ENCODE data around the gene POLE. TPM values are rescaled to one million over a fixed set of nuclear protein-coding genes. Genes with fewer than 3 reads are reported as not detected.

The POLE gene
- total and polyA plus RNA-seq, 4 donors: 7.6 to 39.2 (median 19.7) TPM

GRCh38 chr12:132588821-132589669 is 98.1 kb downstream of the POLE start:
- Histone ChIP-seq H3K27ac (ENCODE audit: low read depth in 1 of 2, low read length in 2 of 2) (no peak overlapping the region), H3K36me3 (ENCODE audit: control insufficient read depth in 4 of 4, insufficient read depth in 3 of 4, low read depth in 1 of 4, low read length in 3 of 4) (no peaks in the 10 kb centered on the region), H3K27me3 (ENCODE audit: control insufficient read depth in 4 of 4, insufficient read depth in 4 of 4, low read length in 3 of 4) (no peaks in the 10 kb centered on the region), H3K4me3 (ENCODE audit: low read depth in 1 of 3, low read length in 3 of 3) (no peak overlapping the region), H3K4me1 (ENCODE audit: control insufficient read depth in 4 of 4, insufficient read depth in 4 of 4, low read length in 3 of 4) (peaks cover 0 to 6% (median 1%) of the 10 kb centered on the region in 4 donors), H3K9me3 (ENCODE audit: control insufficient read depth in 4 of 4, low read length in 3 of 4) (no peaks in the 10 kb centered on the region), H3K9ac (ENCODE audit: low read depth in 1 of 2, low read length in 2 of 2) (no peak overlapping the region)
- WGBS: 94% methylated on average over 19 of the region's 19 CpGs
- no peak for DNase-seq (ENCODE audit: low spot score)
- TF ChIP-seq, protein P1, sequence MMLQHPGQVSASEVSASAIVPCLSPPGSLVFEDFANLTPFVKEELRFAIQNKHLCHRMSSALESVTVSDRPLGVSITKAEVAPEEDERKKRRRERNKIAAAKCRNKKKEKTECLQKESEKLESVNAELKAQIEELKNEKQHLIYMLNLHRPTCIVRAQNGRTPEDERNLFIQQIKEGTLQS (IDR thresholded peaks at IDR 0.05): no peak
- TF ChIP-seq JUND (IDR thresholded peaks at IDR 0.05): no peak
- TF ChIP-seq REST (IDR thresholded peaks at IDR 0.05): no peak
- no peak for TF ChIP-seq RAD21 (IDR thresholded peaks at IDR 0.05)
- TF ChIP-seq HNF4G (IDR thresholded peaks at IDR 0.05): no peak
- no peak for TF ChIP-seq CTCF (IDR thresholded peaks at IDR 0.05; ENCODE audit: low read depth, low read length, missing input control)
- no peak for TF ChIP-seq EGR1 (IDR thresholded peaks at IDR 0.05; ENCODE audit: low read depth in 2 of 2)
- TF ChIP-seq, protein P2, sequence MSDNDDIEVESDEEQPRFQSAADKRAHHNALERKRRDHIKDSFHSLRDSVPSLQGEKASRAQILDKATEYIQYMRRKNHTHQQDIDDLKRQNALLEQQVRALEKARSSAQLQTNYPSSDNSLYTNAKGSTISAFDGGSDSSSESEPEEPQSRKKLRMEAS (IDR thresholded peaks at IDR 0.05): no peak
- TF ChIP-seq ZBTB33 (IDR thresholded peaks at IDR 0.05): no peak
- no peak for TF ChIP-seq NR2F2 (IDR thresholded peaks at IDR 0.05)
- TF ChIP-seq HNF4A (conservative IDR thresholded peaks at IDR 0.05): no peak
- TF ChIP-seq YY1 (IDR thresholded peaks at IDR 0.05): no peak
- TF ChIP-seq FOXA1 (IDR thresholded peaks at IDR 0.05): no peak
- no peak for TF ChIP-seq TAF1 (conservative IDR thresholded peaks at IDR 0.05)
- no peak for TF ChIP-seq SP1 (IDR thresholded peaks at IDR 0.05)
- no peak for TF ChIP-seq FOXA2 (IDR thresholded peaks at IDR 0.05)
- no peak for TF ChIP-seq RXRA (IDR thresholded peaks at IDR 0.05)
- TF ChIP-seq GABPA (IDR thresholded peaks at IDR 0.05 in 1 of 2, conservative IDR thresholded peaks at IDR 0.05 in 1 of 2): no peak
